Nephron (organoid): Measurements from ENCODE around the gene PGS1.
"Not testable (repeated sequence)": the region's sequence is repeated elsewhere in the genome, so short reads cannot be mapped to it uniquely, and the experiment has no call there.

ENCODE experiments used
- H3K27ac Mint-ChIP-seq, 3 experiments: 2 replicates each; pipeline ENCODE4 v1.8.0; 2020; ENCODE audit warnings: mixed read lengths in 3 of 3, mild to moderate bottlenecking in 2 of 3, moderate library complexity in 1 of 3
- H3K27me3 Mint-ChIP-seq: 2 replicates; pipeline ENCODE4 v1.8.0; 2021; ENCODE audit warnings: low read depth, mild to moderate bottlenecking, moderate library complexity, mixed read lengths
- H3K36me3 Mint-ChIP-seq: 2 replicates; pipeline ENCODE4 v1.8.0; 2020; ENCODE audit warnings: low read depth, mixed read lengths
- H3K4me1 Mint-ChIP-seq: 2 replicates; pipeline ENCODE4 v1.8.0; 2020; ENCODE audit warnings: mixed read lengths
- H3K4me3 Mint-ChIP-seq, 3 experiments: 2 replicates each; pipeline ENCODE4 v1.8.0; 2020; ENCODE audit warnings: mild to moderate bottlenecking in 3 of 3, mixed read lengths in 3 of 3, moderate library complexity in 2 of 3
- H3K9me3 Mint-ChIP-seq: 2 replicates; pipeline ENCODE4 v1.8.0; 2020; ENCODE audit warnings: mixed read lengths
- TF ChIP-seq, protein P1 (sequence below), 3 experiments: fragments of 200-600 bp; sonication (generic); IDR thresholded peaks; one replicate each; pipeline ENCODE4 v1.5.0; 2021; ENCODE audit warnings: antibody characterized with exemption in 3 of 3; ENCODE audit not compliant: unreplicated experiment in 3 of 3

Gene PGS1

DNA sequence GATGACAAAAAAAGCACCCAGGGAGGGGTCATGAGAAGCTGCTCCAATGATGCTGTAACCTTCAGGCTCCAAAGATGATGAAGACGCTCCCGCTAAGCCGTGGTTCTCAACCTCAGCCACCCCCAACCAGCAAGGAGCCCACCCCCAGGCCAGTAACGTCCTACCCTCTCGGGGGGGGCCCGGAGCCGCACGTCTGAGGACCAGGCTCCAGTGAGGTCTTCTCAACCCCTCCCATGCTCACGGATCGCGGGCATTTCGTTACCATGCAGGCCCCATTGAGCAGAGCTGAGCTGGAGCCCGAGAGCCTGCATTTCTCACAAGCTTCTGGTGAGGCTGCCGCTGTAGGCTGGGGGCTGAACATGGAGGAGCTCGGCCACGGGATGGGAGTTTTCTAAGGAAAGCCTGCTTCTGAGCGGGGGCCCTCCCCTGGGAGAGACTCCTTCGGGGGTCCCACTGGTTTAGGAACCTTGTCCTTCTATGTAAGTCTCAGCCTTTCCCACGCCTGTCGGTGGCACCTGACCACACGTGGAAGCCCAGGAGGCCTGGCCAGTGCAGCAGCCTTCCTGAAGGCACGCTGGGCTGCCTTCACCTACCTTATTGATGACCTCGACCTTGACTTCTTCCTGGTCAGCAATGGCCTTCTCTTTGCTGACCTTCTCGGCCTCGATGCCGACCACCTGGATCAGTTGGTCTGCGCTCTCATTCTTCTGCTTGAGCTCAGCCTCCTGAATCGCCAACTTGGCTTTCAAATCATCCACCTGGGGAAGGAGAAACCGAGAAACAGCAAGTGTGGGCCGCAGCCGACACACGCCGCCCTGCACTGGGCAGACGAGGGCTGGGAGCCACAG, 82.7 kb downstream of the PGS1 start:
- no peaks in the 10 kb centered on the region for H3K4me1 Mint-ChIP-seq
- H3K4me3 Mint-ChIP-seq, result no peak overlapping the region
- H3K36me3 Mint-ChIP-seq, result no peaks in the 10 kb centered on the region
- H3K27me3 Mint-ChIP-seq, result peaks cover 3% of the 10 kb centered on the region
- TF ChIP-seq, protein P1, sequence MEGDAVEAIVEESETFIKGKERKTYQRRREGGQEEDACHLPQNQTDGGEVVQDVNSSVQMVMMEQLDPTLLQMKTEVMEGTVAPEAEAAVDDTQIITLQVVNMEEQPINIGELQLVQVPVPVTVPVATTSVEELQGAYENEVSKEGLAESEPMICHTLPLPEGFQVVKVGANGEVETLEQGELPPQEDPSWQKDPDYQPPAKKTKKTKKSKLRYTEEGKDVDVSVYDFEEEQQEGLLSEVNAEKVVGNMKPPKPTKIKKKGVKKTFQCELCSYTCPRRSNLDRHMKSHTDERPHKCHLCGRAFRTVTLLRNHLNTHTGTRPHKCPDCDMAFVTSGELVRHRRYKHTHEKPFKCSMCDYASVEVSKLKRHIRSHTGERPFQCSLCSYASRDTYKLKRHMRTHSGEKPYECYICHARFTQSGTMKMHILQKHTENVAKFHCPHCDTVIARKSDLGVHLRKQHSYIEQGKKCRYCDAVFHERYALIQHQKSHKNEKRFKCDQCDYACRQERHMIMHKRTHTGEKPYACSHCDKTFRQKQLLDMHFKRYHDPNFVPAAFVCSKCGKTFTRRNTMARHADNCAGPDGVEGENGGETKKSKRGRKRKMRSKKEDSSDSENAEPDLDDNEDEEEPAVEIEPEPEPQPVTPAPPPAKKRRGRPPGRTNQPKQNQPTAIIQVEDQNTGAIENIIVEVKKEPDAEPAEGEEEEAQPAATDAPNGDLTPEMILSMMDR (IDR thresholded peaks at IDR 0.05; ENCODE audit: unreplicated experiment in 3 of 3), result no peak
- H3K27ac Mint-ChIP-seq, result no peak overlapping the region
- no peaks in the 10 kb centered on the region for H3K9me3 Mint-ChIP-seq

DNA sequence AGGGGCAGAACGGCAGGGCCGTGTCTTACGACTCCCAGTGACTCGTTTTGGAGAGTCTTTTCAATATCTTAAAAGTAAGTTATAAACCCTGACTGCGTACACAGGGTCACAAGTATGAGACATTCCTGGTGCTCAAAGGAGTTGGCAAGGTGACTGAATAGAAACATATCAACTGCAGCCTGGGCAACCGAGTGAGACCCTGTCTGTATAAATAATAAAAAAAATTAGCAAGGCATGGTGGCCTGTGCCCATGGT, 83.3 kb downstream of the PGS1 start:
- Mint-ChIP-seq H3K36me3 (no peaks in the 10 kb centered on the region), H3K4me3 (no peak overlapping the region), H3K4me1 (no peaks in the 10 kb centered on the region), H3K27ac (no peak overlapping the region), H3K27me3 (peaks cover 3% of the 10 kb centered on the region), H3K9me3 (no peaks in the 10 kb centered on the region)
- TF ChIP-seq, protein P1 (IDR thresholded peaks at IDR 0.05; ENCODE audit: unreplicated experiment in 3 of 3), result no peak

DNA sequence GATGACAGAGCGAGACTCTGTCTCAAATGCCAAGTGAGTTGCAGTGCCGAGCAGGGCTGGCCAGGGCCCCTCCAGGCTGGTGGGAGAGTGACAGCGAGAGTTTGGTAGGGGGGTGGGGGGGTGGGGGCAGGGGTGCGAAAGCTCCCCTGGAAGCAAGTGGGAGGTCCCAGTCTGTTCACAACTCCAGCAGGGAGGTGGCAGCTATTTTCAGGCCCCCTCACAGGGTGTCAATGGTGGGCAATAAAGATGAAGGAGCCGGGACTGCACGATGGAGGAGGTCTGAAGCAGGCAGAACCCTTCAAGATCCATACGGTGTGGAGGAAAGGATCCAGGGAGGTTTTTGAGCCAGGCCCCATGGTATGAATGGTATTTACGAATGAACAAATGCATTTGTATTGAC, 83.7 kb downstream of the PGS1 start:
- Mint-ChIP-seq H3K36me3 (no peaks in the 10 kb centered on the region), H3K27ac (no peak overlapping the region), H3K9me3 (no peaks in the 10 kb centered on the region), H3K4me3 (no peak overlapping the region), H3K4me1 (no peaks in the 10 kb centered on the region), H3K27me3 (peaks cover 1% of the 10 kb centered on the region)
- TF ChIP-seq, protein P1 (IDR thresholded peaks at IDR 0.05; ENCODE audit: unreplicated experiment in 3 of 3), result no peak

DNA sequence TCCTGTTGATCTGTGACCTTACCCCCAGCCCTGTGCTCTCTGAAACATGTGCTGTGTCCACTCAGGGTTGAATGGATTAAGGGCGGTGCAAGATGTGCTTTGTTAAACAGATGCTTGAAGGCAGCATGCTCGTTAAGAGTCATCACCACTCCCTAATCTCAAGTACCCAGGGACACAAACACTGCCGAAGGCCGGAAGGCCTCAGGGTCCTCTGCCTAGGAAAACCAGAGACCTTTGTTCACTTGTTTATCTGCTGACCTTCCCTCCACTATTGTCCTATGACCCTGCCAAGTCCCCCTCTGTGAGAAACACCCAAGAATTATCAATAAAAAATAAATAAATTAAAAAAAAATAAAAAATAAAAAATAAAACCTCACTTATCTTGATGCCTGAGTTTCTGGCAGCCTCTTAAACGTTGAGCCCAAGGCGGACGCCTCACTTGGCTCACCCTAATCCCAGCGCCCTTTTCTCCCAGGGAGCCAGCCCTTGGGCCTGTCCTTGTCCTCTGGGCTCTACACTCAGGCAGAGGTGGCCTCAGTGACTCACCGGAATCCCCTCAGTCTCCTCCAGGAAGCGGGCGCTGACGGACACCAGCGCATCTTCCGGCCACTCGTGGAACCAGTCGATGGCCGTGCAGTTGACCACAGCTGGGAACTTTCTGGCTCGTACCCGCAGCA, 87.8 kb downstream of the PGS1 start:
- H3K27ac Mint-ChIP-seq, H3K36me3 Mint-ChIP-seq, H3K9me3 Mint-ChIP-seq, H3K27me3 Mint-ChIP-seq, H3K4me1 Mint-ChIP-seq, H3K4me3 Mint-ChIP-seq: not testable (repeated sequence)

DNA sequence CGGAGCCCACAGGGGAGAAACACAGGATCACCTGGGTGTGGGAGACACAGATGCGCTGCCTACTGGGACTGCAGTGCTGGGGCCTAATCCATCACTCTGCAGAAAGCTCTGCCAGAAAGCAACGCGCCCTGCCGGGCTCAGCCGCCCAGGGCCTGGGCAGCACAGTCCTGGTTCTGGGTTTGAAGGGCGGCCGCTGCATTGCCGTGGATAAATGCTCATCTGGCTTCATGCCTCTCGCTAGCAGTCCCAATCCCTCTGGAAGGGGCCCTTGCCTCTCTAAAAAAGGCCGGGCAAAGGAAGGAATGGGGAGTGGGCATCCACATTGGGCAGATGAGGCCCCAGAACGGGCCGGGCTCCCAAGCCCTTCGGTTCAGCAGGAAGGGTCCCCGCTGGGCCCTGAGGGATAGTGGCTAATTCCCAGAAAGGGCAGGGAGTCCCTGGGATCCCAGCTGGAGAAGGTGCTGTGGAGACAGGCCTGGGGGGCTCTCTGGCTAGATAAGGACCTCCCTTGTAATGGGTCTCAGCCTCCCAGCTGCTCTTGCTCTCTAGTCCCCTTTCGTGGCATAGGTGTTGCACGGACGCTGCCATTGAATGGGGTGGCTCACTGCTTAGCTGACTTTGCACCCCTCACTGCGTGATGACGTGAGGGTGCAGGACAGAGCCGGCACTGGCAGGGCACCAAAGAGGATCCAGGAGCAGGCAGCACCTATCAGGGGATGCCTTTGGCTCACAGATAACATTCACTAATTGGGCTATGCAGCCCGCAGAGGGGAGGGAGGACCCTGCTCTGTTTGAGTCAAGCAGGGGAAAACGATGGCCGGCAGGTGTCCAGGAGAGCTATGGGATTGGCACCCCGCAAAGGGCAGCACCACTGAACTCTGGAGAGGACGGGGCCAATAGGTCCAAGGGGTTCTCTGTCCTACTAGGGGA, 88.6 kb downstream of the PGS1 start:
- no peaks in the 10 kb centered on the region for H3K36me3 Mint-ChIP-seq
- H3K27me3 Mint-ChIP-seq, result peaks cover 5% of the 10 kb centered on the region
- no peaks in the 10 kb centered on the region for H3K4me1 Mint-ChIP-seq
- TF ChIP-seq, protein P1 (IDR thresholded peaks at IDR 0.05; ENCODE audit: unreplicated experiment in 3 of 3), result no peak
- no peak overlapping the region for H3K4me3 Mint-ChIP-seq
- H3K27ac Mint-ChIP-seq, result no peak overlapping the region
- H3K9me3 Mint-ChIP-seq, result no peaks in the 10 kb centered on the region

DNA sequence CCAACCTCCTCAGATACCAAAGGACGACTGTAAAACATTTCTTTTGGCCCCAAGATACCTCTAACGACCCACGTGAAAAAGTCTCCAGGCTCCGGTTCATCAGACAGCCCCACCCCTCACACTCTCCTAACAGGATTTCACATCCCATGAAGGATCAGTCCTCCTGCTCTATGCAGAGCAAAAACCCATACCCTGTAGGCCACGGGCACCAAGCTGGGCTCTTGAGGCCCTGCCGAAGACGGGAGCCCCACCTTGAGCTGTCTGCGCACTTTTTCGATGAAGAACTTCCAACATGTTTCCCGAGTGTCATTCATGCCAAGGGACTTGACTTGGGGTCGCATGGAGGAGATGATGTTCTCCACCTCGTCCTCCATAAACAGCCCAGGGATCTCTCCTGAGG, 89.9 kb downstream of the PGS1 start:
- Mint-ChIP-seq H3K36me3 (no peaks in the 10 kb centered on the region), H3K4me3 (no peak overlapping the region), H3K4me1 (no peaks in the 10 kb centered on the region), H3K27me3 (peaks cover 5% of the 10 kb centered on the region), H3K9me3 (no peaks in the 10 kb centered on the region), H3K27ac (no peak overlapping the region)
- TF ChIP-seq, protein P1 (IDR thresholded peaks at IDR 0.05; ENCODE audit: unreplicated experiment in 3 of 3), result no peak
